HL-60/S4 (cell line): ENCODE measurements around the gene CYS1.
"Not testable (repeated sequence)": the region's sequence is repeated elsewhere in the genome, so short reads cannot be mapped to it uniquely, and the experiment has no call there.

ENCODE experiments used
- in situ Hi-C: fragments of 300-500 bp; cut with MboI; formaldehyde crosslinking; loops from 2 replicates; pipeline ENCODE4 v1.14.3; 2022; ENCODE audit warnings: low sequenced_read_pairs

Gene CYS1

DNA sequence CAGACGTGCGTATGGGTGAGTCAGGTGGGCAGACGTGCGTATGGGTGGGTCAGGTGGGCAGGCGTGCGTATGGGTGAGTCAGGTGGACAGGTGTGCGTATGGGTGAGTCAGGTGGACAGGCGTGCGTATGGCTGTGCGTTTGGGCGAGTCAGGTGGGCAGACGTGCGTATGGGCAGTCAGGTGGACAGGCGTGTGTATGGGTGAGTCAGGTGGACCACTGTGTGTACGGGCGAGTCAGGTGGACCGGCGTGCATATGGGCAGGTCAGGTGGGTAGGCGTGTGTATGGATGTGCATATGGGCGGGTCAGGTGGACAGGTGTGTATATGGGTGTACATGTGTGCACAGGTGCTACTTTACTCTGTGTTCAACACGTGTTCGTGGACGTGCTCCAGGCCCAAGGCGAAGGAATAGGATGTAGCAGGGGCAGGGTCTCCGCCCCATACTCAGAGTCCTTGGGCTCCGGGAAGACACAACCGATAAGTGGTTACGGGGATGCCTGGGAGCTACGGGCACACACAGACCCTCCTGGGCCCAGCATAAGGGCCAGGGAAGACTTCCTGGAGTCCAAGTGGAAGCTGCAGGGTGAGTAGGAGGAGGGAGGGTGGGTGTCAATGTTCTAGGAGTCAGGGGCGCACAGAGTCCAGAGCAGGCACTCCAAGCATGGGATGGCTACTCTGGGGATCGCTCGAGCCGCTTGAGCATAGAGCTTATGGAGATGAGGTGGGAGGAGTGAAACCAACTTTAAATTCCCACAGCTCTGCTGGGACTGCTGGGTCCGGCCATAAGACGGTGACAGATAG lies 64.0 kb downstream of the CYS1 start:
- in situ Hi-C loops: no loop called here

DNA sequence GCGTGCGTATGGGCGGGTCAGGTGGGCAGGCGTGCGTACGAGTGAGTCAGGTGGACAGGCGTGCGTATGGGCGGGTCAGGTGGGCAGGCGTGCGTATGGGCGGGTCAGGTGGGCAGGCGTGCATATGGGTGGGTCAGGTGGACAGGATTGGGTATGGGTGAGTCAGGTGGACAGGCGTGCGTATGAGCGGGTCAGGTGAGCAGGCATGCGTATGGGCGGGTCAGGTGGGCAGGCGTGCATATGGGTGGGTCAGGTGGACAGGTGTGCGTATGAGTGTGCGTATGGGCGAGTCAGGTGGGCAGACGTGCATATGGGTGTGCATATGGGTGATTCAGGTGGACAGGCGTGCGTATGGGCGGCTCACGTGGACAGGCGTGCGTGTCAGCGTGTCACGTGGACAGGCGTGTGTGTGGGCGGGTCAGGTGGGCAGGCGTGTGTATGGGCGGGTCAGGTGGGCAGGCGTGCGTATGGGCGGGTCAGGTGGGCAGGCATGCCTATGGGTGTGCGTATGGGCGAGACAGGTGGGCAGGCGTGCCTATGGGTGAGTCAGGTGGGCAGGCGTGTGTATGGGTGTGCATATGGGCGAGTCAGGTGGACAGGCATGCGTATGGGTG lies 64.7 kb downstream of the CYS1 start:
- in situ Hi-C loops: not testable (repeated sequence)

DNA sequence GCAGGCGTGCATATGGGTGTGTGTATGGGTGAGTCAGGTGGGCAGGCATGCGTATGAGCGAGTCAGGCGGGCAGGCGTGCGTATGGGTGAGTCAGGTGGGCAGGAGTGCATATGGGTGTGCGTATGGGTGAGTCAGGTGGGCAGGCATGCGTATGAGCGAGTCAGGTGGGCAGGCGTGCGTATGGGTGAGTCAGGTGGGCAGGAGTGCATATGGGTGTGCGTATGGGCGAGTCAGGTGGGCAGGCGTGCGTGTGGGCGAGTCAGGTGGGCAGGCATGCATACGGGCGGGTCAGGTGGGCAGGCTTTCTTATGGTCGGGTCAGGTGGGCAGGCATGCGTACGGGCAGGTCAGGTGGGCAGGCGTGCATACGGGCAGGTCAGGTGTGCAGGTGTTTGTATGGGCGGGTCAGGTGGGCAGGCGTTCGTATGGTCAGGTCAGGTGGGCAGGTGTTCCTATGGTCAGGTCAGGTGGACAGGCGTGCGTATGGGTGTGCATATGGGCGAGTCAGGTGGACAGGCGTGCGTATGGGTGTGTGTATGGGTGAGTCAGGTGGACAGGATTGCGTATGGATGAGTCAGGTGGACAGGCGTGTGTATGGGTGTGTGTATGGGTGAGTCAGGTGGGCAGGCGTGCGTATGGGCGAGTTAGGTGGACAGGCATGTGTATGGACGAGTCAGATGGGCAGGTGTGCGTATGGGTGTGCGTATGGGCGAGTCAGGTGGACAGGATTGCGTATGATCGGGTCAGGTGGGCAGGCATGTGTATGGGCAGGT lies 65.6 kb downstream of the CYS1 start:
- in situ Hi-C loops: no loop called here

- in situ Hi-C loops: not testable (repeated sequence)
These were observed 66.4 kb downstream of the CYS1 start for GRCh38 chr2:10013651-10014417.

- in situ Hi-C loops: no loop called here
These were observed 67.2 kb downstream of the CYS1 start for GRCh38 chr2:10012963-10013461.

DNA sequence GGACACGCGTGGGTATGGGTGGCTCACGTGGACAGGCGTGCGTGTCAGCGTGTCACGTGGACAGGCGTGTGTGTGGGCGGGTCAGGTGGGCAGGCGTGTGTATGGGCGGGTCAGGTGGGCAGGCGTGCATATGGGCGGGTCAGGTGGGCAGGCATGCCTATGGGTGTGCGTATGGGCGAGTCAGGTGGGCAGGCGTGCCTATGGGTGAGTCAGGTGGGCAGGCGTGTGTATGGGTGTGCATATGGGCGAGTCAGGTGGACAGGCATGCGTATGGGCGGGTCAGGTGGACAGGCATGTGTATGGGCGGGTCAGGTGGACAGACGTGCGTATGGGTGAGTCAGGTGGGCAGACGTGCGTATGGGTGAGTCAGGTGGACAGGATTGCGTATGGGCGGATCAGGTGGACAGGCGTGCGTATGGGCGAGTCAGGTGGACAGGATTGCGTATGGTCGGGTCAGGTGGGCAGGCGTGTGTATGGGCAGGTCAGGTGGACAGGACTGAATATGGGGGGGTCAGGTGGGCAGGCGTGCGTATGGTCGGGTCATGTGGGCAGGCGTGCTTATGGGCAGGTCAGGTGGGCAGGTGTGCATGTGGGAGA lies 67.7 kb downstream of the CYS1 start:
- in situ Hi-C loops: not testable (repeated sequence)

DNA sequence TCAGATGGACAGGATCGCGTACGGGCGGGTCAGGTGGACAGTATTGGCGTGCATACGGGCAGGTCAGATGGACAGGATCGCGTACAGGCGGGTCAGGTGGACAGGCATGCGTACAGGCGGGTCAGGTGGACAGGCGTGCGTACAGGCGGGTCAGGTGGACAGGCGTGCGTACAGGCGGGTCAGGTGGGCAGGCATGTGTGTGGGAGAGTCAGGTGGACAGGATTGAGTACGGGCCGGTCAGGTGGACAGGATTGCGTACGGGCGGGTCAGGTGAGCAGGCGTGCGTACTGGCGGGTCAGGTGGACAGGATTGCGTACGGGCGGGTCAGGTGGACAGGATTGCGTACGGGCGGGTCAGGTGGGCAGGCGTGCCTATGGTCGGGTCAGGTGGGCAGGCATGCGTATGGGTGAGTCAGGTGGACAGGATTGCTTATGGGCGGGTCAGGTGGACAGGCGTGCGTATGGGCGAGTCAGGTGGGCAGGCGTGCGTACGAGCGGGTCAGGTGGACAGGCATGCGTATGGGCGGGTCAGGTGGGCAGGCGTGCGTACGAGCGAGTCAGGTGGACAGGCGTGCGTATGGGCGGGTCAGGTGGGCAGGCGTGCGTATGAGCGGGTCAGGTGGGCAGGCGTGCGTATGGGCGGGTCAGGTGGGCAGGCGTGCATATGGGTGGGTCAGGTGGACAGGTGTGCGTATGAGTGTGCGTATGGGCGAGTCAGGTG lies 68.4 kb downstream of the CYS1 start:
- in situ Hi-C loops: not testable (repeated sequence)

- in situ Hi-C loops: not testable (repeated sequence)
These were observed 69.2 kb downstream of the CYS1 start for GRCh38 chr2:10010861-10011605.

DNA sequence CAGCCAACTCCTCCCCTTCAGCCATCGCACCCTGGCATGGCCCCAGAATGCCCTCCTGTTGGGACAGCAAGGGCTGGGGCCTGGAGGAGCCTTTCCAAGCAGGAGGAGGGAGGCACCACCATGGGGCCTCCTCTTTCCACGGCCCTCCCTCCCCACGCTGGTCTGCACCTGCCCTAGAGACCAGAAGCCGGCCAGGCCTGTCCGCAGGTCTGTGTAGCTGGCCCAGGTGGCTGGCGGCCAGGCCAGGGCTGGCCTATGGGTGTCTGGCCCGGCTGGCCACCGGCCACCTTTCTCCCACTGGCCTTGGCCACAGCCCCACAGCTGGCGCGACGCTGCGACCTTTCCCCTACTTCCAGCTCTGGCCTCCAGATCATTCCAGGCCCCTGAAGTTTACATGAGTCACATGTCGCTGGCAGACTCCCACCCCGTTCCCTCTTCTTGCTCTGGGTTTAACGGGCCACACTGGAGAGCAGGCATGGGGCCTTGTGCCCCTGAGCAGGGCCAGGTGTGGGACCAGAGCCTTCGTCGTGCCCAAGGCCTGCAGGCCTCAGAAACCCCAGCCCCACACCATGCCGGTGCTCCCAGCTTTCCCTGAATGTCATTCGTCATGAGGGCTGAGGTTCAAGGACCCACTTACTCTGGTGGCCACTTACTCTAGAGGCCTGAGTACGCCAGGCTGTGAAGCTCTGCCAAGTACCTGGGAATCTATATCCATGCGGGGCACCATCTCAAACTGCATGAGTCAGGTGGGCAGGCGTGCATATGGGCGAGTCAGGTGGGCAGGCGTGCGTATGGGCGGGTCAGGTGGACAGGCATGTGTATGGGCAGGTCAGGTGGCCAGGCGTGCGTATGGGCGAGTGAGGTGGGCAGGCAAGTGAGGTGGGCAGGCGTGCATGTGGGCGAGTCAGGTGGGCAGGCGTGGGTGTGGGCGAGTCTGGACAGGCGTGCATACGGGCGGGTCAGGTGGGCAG lies 70.1 kb downstream of the CYS1 start:
- in situ Hi-C loops: no loop called here

GRCh38 chr2:10009271-10009810 lies 70.9 kb downstream of the CYS1 start:
- in situ Hi-C loops: no loop called here

DNA sequence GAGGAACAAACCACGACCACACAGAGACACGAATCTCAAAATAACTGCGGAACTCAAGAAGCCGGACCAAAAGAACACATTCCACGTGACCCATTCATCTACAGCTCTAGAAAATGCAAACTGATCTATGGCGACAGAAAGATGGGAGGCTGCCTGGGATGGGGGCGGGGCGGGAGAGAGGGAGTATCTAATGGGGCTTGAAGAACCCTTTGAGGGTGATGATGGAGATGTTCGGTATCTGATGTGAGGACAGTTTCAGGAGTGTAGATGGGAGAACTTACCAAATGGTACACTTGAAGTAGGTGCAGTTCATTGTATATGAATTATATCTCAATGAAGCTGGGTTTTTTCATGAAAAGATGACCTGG lies 71.4 kb downstream of the CYS1 start:
- in situ Hi-C loops: no loop called here

GRCh38 chr2:10007921-10008808 lies 72.0 kb downstream of the CYS1 start:
- in situ Hi-C loops: no loop called here

GRCh38 chr2:10007435-10007834 lies 72.8 kb downstream of the CYS1 start:
- in situ Hi-C loops: no loop called here
